GM21526 (cell line): ENCODE measurements around the gene TMEM273.
A peak's percentile ranks its signal among the peaks of the same experiment; 100 is the strongest.

Experiments used
- ATAC-seq: cut with Tn5 transposase; IDR thresholded peaks from one replicate; pipeline ENCODE4 v1.9.1; 2021; ENCODE audit warnings: moderate library complexity; ENCODE audit not compliant: unreplicated experiment, low FRiP score

The TMEM273 gene

GRCh38 chr10:49166484-49167400, 21.4 kb downstream of the TMEM273 start:
- no peak for ATAC-seq

- ATAC-seq, result no peak
These were observed 22.2 kb downstream of the TMEM273 start for GRCh38 chr10:49165821-49166483.

- no peak for ATAC-seq
These were observed 22.9 kb downstream of the TMEM273 start for GRCh38 chr10:49165259-49165658.

GRCh38 chr10:49164559-49165188, 23.5 kb downstream of the TMEM273 start:
- peak; percentile 78 for ATAC-seq

- ATAC-seq, result no peak
These were observed 24.4 kb downstream of the TMEM273 start for GRCh38 chr10:49163741-49164140.

GRCh38 chr10:49162761-49163310, 25.4 kb downstream of the TMEM273 start:
- no peak for ATAC-seq

- no peak for ATAC-seq
These were observed 26.1 kb downstream of the TMEM273 start for GRCh38 chr10:49162063-49162462.

GRCh38 chr10:49161411-49161997, 26.7 kb downstream of the TMEM273 start:
- ATAC-seq, result no peak

GRCh38 chr10:49160814-49161213, 27.4 kb downstream of the TMEM273 start:
- ATAC-seq, result no peak

- no peak for ATAC-seq
These were observed 28.1 kb downstream of the TMEM273 start for GRCh38 chr10:49160110-49160509.

GRCh38 chr10:49158915-49159314, 29.3 kb downstream of the TMEM273 start:
- no peak for ATAC-seq

- no peak for ATAC-seq
These were observed 29.8 kb downstream of the TMEM273 start for GRCh38 chr10:49158404-49158803.

- no peak for ATAC-seq
These were observed 31.0 kb downstream of the TMEM273 start for GRCh38 chr10:49157229-49157628.

- ATAC-seq, result no peak
These were observed 33.5 kb downstream of the TMEM273 start for GRCh38 chr10:49154641-49155040.

- no peak for ATAC-seq
These were observed 34.2 kb downstream of the TMEM273 start for GRCh38 chr10:49153971-49154370.

- no peak for ATAC-seq
These were observed 35.1 kb downstream of the TMEM273 start for GRCh38 chr10:49153115-49153514.

GRCh38 chr10:49152663-49153062, 35.5 kb downstream of the TMEM273 start:
- no peak for ATAC-seq

- no peak for ATAC-seq
These were observed 36.2 kb downstream of the TMEM273 start for GRCh38 chr10:49152037-49152436.

- ATAC-seq, result no peak
These were observed 36.7 kb downstream of the TMEM273 start for GRCh38 chr10:49151481-49151880.

- no peak for ATAC-seq
These were observed 37.2 kb downstream of the TMEM273 start for GRCh38 chr10:49151025-49151445.

- ATAC-seq, result no peak
These were observed 37.8 kb downstream of the TMEM273 start for GRCh38 chr10:49150426-49150825.
